GM18507 (cell line): ENCODE data around the gene LRP3.
"Not testable (repeated sequence)": the region's sequence is repeated elsewhere in the genome, so short reads cannot be mapped to it uniquely, and the experiment has no call there.

Source experiments
- DNase-seq: peaks from one replicate; pipeline ENCODE4 v3.0.0; 2011; ENCODE audit warnings: low read depth; ENCODE audit not compliant: insufficient read length; ENCODE audit errors: extremely low spot score
- FAIRE-seq: peaks from 2 replicates; lab custom pipeline; 2011; peaks lifted over from hg19 to GRCh38; lab: Jason Lieb, UNC

The LRP3 gene

DNA sequence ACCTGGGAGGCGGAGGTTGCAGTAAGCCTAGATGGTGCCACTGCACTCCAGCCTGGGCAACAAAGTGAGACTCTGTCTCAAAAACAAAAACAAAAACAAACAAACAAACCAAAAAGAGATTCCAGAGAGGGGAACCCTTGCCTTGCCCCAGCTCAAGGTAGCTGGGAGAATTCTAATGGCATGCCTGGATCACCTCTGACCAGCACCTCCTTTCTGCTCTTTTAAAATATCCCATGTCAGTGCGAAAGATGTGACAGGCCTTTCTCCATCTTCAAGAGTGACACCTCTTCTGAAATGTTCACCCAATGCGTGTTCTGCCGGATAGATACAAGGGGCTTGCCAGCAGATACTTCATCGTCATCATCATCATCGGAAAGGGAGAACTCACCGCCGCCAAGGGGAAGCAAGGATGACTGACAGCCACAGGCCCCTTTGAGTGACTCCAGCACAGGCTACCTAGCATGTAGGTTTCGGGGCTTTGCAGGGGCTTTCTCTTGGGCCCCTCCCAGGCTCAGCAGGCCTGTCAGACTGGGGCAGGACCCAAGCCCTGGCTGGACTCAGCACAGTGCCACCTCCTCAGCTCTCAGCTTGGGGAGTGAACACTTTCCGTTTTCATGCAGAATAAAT is 18.9 kb upstream of the LRP3 start:
- DNase-seq = no peak
- FAIRE-seq = no peak

GRCh38 chr19:33175886-33176669 is 18.1 kb upstream of the LRP3 start:
- peak; percentile 23 for DNase-seq
- no peak for FAIRE-seq

DNA sequence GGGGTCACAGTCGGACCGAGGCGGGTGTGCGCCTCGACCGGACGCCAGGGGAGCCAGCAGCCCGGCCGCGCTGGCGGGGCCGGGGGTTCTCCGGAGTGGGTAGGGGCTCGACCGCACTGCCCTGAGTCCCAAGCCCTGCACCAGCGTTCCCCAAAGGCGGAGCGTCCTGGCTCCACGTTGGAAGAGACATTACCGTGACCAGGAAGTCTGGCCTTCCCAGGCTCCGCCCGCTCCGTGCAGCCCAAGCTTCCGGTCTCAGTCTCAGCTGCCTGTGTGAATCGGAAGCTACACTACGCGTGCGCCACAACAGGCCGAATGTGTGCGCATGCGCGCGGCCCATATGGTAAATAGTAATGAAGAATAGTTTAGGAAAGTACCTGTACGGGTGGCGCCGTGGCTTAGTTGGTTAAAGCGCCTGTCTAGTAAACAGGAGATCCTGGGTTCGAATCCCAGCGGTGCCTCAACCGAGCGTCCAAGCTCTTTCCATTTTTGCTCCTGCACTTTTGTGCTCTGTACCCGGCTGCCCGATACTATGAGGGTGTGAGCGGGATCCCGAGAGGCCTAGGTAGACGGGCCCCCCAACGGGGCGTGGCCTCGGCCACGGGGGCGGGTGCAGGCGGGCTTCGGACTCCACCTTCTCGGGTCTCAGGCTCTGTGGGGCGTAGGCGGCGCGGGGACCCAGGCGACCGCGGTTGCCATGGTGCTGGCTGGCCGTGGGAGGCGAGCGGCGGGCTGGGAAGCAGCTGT is 17.3 kb upstream of the LRP3 start:
- DNase-seq = peak; percentile 93
- FAIRE-seq = peak; percentile 96

DNA sequence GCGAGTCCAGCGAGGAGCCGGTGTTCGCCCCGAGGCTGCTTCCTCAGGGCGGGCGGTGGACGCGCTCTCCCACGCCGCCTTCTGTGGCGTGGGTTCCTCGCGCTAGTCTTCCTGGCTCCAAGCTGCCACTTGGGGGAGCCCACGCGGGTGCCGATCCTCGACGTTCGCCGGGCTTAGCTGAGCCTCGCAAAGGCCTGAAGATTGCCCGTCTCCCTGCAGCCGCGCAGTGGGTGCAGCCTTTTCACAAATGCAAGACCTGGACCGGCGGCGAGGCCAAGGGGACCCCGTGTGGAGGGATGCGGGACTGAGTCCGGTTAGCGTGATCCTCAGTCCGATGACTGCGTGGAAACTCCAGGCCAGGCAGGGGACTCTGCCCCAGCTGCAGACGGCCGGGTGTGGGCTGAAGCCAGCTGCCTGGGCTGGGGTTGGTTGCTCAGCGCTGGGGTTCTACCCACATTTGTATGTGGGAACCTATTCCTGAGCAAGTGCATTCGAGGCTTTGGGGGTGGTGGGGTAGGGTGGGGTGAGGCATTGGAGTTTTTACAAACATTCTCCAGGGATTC is 16.6 kb upstream of the LRP3 start:
- DNase-seq (no peak), FAIRE-seq (peak; percentile 29)

DNA sequence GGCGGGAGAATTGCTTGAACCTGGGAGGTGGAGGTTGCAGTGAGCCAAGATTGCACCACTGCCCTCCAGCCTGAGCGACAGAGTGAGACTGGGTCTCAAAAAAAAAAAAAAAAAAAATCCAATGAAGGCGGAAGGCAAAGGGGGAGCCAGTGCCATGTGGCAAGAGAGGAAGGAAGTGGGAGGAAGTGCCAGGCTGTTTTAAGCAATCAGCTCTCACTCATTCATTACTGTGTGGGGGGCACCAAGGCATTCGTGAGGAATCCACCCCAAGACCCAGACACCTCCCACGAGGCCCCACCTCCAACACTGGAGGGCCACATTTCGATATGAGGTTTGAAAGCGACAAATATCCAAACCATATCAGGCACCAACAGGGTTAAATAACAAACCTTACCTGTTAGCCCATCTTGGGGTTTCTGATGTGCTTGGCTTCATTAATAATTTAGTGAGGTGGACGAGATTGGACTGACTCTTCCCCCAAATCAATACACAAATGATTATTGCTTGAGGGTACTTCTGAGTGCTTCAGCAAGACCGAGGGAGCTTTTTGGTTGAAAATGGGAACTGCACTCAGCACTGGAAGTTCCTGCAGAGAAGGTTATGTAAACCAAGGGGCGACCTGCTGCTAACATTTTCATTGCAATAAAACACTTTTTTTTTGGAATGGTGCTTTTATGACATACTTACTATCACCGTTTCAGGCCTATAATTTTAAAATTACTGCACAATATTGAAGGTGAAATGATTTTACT is 7.5 kb upstream of the LRP3 start:
- DNase-seq = no peak
- FAIRE-seq = no peak

- FAIRE-seq (no peak), DNase-seq (no peak)
These were observed 7.0 kb upstream of the LRP3 start for GRCh38 chr19:33187183-33187540.

DNA sequence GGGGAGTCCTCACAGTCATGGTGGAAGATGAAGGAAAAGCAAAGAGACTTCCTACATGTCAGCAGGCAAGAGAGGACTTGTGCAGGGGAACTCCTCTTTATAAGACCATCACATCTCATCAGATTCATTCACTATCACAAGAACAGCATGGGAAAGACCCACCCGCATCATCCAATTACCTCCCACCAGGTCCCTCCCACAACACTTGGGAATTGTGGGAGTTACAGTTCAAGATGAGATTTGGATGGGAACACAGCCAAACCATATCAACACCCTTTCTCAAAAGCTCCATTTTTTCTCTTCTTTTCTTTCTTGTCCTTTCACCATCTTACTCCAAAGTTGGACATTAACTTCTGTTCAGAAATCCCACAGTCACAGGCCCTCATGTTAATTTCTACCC is 4.7 kb upstream of the LRP3 start:
- DNase-seq (no peak), FAIRE-seq (no peak)

GRCh38 chr19:33191092-33191491 is 3.0 kb upstream of the LRP3 start:
- not testable (repeated sequence) for FAIRE-seq, DNase-seq

GRCh38 chr19:33191501-33191900 is 2.6 kb upstream of the LRP3 start:
- FAIRE-seq (no peak), DNase-seq (no peak)

DNA sequence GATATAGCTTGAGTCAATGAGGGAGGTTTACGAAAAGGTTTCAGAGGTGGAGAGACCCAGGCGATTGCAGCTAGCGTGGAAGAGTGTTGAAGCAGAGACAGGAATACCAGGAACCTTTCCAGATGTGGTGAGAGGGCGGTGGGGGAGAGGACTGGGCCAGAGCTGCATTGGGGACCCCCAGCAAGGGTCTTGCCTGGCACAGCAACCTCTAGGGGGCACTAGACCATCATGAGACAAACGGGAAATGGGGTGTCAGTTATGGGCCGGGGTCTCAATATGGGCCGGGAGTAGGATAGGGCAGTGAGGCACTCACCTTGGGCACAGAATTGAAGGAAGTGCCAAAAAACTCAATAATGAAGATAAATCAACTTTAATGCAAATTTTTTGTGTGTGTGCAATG is 2.1 kb upstream of the LRP3 start:
- DNase-seq (no peak), FAIRE-seq (no peak)

GRCh38 chr19:33193269-33193864 is 763 bp upstream of the LRP3 start:
- no peak for DNase-seq
- FAIRE-seq = no peak

DNA sequence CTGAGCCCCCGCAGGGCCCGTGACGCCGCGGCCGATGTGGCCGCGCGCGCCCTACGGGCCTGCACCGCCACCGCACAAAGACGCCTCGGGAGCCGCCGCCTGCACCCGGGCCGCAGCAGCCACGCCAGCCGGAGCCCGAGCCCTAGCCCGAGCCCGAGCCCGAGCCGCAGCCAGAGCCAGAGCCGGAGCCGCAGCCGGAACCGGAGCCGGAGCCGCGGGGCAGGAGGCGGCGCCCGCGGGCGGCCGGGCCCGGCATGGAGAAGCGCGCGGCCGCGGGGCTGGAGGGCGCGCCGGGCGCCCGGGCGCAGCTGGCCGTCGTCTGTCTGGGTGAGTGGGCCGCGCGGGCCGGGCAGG is 379 bp downstream of the LRP3 start:
- FAIRE-seq = no peak
- DNase-seq = no peak

DNA sequence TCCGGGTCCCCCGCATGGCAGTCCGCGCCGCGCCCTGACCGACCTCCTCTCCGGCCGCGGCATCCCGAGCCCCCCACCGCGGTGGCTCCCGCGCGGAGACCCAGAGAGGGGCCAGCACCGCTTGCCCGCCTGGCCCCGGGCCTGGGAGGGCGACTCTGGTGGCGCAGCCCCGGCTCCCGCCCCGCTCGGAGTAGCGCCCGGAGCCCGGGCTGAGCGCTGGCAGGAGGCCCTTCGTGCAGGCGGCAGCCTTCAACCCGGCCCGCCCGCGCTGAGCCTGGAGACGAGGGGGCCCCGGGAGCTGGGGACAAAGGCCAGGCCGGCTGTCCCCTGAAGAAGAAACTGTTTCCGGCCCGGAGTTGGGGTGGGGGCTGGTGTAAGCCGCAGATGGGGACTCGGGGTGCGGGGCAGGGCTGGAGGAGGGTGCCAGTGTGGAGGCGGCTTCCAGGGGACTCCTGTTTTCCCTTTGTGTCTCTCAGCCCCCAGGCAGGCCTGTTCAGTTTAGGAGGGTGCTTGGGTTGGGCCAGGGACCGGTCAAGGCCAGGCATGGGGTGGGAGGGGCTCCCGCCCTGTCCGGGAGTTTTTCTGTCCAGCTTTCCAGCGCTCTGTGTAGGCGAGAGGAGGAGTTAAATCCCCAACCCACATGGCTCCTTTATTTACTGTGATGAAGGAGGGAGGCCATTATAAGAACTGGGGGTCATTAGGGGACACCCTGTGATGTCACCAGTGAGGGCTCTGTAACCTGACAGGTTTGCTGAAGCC is 935 bp downstream of the LRP3 start:
- DNase-seq (no peak), FAIRE-seq (no peak)

DNA sequence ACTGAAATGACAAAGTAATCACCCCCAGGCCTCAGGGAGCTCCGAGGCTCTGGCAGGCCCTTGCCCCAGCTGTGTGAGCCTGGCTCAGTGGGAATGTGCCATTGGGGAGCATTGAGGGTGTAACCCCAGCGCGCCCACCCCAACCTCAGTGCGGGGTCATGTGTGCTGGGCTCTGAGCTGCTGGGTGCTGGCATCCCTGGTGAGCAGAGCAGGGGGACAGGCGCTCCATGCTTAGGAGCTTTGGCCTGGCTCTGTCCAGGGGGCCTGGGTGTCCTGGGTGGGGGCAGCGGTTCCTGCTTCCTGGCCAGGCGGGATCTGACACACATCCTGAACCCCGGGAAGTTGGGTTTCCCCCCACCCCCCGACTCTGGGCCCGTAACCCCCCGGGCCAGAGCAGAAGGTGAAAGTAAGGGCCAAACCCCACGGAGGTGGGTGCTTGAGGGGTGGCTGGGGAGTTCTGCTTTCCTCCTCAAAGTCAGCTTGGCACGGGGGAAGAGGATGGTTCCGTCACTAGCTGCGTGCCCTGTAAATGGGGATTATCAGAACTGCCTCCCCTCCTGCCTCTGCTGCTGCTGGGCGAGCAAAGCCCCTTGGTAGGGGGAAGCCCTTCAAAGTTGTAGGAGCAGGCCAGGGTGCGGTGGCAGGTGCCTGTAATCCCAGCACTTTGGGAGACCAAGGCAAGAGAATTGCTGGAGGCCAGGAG is 1.7 kb downstream of the LRP3 start:
- FAIRE-seq (no peak), DNase-seq (no peak)

DNA sequence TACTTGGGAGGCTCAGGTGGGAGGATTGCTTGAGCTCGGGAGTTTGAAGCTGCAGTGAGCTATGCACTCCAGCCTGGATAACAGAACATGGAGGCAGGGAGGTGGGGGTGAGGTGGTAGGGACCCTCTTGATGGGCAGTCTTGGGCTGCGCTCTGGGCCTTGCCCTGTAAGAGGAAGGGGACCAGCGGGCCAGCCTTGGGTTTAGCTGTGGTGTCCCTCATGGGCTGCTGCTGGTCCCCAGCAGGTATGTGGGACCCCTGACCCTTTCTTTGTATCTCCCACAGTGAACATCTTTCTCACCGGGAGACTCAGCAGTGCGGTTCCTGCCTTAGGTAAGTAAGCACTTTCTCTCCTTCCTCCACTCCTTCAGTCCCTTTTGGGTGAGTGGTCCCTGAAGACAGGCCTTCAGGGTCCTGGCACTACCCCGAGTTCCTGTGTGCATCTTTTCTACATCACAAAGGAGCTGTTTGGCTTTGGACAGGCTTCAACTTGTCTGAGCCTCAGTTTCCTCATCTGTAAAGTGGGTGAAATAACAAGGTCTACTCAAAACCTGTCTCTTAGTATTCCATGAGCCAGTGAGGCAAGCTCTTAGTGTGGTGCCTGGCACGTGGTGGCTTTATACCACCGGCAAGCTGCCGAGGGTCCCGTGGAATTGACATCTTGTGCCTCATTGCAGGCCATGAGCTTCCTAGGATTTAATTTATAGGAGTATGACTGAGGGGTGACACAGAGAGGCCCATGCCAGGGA is 2.5 kb downstream of the LRP3 start:
- DNase-seq (no peak), FAIRE-seq (no peak)

GRCh38 chr19:33197591-33198000 is 3.5 kb downstream of the LRP3 start:
- FAIRE-seq = peak; percentile 41
- no peak for DNase-seq

DNA sequence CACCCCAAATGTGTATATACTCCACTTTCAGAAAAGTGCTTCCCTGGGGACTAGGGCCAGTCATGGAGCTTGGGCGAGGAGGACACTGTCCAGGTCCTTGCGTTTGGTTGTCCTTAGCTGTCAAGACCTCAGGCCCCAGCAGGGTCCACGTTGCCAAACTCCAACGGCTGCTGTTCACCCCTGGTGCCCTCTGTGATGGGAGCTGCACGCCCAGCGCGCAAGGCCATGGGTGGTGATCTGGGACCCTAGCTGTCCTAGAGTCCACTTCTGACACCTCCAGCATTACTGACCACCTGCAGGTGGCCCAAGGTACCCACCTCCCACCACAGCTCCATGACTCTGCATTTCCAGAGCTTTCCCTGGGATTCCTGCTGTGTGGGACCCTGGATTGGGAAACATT is 4.0 kb downstream of the LRP3 start:
- DNase-seq (no peak), FAIRE-seq (no peak)
